IPS DF 19.7 (cell line): ENCODE data around the gene CSH1.
"Not testable (repeated sequence)": the region's sequence is repeated elsewhere in the genome, so short reads cannot be mapped to it uniquely, and the experiment has no call there.

Source experiments
- DNase-seq: peaks from one replicate; pipeline ENCODE4 v3.0.0-alpha.2; 2013; ENCODE audit warnings: low read depth, low spot score

CSH1 gene

DNA sequence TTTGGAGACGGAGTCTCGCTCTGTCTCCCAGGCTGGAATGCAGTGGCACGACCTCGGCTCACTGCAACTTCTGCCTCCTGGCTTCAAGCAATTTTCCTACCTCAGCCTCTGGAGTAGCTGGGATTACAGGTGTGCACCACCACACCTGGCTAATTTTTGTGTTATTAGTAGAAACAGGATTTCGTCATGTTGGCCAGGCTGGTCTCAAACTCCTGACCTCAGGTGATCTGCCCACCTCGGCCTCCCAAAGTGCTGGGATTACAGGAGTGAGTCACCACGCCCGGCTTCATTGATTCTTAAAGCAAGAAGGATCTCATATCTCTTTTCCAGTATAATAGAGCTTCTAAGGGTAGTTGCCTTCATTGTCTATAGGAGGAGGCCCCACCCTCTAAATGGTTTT, 8.4 kb upstream of the CSH1 start:
- DNase-seq = not testable (repeated sequence)

DNA sequence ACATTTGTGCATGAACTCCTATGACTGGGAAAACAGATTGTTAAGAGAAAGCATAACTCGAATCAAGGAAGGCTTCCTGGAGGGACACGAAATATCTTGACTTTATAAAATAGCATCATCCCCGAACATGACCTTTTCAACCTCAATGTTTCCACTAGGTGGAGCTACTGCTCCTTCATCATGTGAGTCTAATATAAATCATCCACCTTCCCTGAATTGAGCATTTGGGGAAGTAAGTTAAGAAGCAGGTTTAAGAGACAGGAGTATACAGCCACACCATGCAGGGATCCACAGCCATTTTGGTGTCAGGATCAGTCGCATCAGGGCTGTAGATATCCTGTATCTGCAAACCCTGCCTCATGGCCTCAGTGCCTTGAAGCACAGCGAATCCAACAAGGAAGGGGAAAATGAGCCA, 7.4 kb upstream of the CSH1 start:
- not testable (repeated sequence) for DNase-seq

DNA sequence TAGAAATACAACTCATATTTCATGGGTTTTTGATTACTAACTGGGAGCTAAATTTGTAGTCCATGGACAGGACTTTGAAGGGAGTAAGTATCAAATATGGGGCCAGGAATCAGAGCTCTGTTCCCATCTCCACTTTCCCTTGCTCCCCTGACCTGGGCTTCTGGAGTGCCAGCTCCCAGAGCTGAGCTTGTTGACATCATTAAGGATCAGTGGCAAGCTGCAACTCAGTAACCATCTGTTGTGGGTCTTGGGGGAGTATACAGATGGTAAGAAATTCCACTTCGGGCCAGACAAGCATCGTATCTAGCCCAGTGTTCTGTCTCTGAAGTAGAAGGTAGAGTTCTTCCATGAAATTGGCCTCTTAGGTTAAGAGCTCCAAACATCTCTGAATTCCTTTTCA, 5.6 kb upstream of the CSH1 start:
- not testable (repeated sequence) for DNase-seq

GRCh38 chr17:63898899-63899798, 2.8 kb upstream of the CSH1 start:
- DNase-seq = not testable (repeated sequence)

DNA sequence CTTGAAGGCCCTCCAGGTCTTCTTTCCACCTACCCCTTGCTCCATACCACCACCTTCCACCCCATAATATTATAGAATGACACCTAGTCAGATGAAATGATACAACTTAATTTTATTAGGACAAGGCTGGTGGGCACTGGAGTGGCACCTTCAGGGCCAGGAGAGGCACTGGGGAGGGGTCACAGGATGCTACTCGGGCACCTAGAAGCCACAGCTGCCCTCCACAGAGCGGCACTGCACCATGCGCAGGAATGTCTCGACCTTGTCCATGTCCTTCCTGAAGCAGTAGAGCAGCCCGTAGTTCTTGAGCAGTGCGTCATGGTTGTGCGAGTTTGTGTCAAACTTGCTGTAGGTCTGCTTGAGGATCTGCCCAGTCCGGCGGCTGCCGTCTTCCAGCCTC, 1.6 kb downstream of the CSH1 start:
- DNase-seq = not testable (repeated sequence)

DNA sequence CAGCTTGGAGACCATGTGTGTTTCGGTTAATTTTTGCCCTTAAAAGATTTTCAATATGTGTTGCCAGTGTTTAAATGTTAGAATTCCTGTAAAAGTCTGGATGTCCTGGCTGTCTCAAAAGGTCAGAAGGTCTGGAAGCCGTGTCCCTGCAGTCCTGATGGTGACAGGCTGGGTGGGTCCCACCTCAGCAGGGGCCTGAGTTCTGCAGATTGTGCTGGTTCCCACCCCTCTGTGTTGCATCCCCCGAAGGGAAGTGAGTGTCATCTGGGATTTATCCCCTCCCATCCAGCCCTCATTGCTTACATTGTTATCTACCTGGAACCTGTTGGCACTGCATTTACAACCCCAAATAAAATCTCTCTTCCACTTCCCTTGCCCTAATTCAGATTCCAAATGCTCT, 2.4 kb downstream of the CSH1 start:
- not testable (repeated sequence) for DNase-seq

DNA sequence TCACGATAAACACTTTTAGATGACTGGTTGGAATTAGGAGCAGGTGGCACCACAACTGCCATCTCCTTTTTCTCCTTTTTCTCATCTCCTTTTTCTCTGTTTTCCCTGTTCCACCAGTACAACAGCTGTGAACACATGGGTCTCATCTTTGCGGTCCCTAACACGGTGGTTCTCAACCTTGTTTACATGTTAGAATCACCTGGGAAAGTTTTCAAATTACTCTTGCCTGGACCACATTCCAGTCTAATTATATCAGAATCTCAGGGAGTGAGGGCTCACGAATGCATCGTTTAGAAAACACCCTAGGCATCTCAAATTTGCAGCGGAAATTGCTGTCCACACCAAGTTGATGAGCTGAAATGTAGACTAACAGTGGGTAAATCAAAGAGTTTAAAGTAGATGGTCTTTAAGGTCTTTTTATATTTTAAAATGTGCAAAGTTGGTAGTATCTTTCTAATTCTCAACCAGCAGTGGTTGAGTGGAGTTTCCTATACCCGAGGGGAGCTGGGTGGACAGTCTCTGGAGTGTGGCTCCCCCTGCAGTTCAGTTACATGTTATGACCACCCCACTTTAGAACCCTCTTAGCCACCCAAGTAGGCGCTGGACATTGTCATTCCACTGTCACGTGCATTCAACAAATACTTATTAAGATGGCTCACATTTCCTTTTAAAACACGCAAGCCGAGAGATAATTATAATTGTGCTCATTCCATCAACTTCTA, 3.9 kb downstream of the CSH1 start:
- not testable (repeated sequence) for DNase-seq

- DNase-seq = not testable (repeated sequence)
Observed at GRCh38 chr17:63889026-63889848, 7.1 kb downstream of the CSH1 start.

- not testable (repeated sequence) for DNase-seq
Observed at GRCh38 chr17:63885119-63885518, 11.3 kb downstream of the CSH1 start.

GRCh38 chr17:63882626-63883126, 13.7 kb downstream of the CSH1 start:
- DNase-seq = not testable (repeated sequence)

- DNase-seq = no peak
Observed at GRCh38 chr17:63881935-63882601, 14.3 kb downstream of the CSH1 start, which contains the start of gene GH2. Gene GH2 (minus strand): TSS chr17:63881944. CDS start chr17:63881801, 143 bp downstream.

DNA sequence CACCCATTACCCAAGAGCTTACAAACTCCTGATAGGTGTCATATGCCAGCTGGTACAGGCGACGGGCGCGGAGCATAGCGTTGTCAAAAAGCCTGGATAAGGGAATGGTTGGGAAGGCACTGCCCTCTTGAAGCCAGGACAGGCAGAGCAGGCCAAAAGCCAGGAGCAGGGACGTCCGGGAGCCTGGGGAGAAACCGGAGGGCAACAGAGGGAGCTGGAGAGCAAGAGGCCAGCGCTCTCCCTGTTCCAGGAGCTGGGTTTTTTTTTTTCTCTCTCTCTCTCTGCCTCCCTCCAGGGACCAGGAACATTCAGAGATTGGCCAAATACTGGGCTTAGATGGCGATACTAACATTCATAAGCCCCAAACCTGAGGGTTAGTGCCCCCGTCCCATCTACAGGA, 15.0 kb downstream of the CSH1 start:
- not testable (repeated sequence) for DNase-seq

DNA sequence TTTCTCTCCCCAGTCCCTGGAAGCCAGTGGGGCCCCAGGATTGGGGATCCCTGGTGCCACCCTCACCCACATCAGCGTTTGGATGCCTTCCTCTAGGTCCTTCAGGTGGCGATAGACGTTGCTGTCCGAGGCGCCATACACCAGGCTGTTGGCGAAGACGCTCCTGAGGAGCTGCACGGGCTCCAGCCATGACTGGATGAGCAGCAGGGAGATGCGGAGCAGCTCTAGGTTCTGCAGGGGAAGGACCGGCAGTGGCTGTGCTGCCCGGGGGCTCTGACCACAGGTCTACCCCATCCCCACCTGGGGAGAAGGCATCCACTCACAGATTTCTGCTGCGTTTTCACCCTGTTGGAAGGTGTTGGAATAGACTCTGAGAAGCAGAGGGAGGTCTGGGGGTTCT, 15.7 kb downstream of the CSH1 start:
- no peak for DNase-seq

- DNase-seq = not testable (repeated sequence)
Observed at GRCh38 chr17:63878413-63878812, 18.0 kb downstream of the CSH1 start.

GRCh38 chr17:63874693-63875092, 21.7 kb downstream of the CSH1 start:
- DNase-seq = not testable (repeated sequence)

DNA sequence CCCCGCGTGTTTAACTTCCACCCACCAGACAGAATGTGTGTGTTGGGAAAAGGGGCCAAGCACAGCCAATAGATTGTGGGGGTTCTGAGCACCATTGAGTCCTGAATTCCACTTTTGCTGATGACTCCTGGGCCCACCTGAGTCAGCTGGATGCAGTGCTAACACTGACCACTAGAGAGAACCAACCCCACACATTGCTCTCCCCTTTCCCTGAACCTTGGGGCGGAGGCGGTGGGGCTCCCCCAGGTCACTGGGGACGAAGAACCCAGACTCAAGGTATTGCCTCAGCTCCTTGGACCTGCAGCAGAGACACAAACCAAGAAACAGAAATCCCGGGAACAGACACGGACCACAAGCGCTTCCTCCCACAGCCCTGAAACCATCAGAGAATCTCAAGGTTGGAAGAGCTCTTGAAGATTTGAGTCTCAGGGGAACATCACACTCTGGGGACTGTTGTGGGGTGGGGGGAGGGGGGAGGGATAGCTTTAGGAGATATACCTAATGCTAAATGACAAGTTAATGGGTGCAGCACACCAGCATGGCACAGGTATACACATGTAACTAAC, 22.2 kb downstream of the CSH1 start:
- DNase-seq = not testable (repeated sequence)

DNA sequence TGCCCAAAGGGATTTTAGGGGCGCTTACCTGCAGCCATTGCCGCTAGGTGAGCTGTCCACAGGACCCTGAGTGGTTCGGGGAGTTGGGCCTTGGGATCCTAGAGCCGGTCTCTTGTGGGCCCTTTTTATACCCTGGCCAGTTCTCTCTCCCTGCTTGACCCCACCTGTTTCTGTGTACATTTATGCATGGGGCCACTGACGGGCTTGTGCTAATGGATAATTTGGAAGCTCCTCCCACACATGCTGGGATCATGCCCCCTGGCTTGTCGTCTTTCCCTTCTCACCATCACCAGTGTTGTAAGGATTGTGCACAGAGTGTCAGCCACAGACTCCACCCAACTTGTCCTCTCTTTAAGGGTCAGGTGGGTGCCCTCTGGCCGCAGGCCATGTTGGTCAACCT, 22.8 kb downstream of the CSH1 start, which contains the start of gene CSH2:
CSH2 (minus strand) TSS at position 101 of the 400 bp plus-strand sequence; CDS start at position 38, 63 bp downstream.
- not testable (repeated sequence) for DNase-seq

DNA sequence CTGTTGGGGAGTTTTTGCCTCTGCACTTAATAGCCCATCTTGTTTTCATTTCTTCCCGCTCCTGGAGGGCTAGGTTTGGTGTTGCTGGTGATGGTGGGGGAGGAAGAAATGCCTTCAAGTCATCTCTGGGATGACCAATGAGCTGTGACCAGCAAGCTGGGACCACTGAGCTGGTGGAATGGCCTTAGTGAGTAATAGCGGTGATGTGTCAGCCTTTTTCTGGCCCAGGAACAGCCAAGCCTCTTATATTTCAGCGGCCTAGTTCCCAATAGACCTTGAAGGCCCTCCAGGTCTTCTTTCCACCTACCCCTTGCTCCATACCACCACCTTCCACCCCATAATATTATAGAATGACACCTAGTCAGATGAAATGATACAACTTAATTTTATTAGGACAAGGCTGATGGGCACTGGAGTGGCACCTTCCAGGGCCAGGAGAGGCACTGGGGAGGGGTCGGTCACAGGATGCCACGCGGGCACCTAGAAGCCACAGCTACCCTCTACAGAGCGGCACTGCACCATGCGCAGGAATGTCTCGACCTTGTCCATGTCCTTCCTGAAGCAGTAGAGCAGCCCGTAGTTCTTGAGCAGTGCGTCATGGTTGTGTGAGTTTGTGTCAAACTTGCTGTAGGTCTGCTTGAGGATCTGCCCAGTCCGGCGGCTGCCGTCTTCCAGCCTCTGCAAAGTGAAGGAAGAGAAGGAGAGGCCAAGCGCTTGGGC, 24.6 kb downstream of the CSH1 start:
- DNase-seq = not testable (repeated sequence)

- DNase-seq = not testable (repeated sequence)
Observed at GRCh38 chr17:63870292-63870665, 26.1 kb downstream of the CSH1 start.
